Measurements from ENCODE around the gene VAV2. TPM values are rescaled to one million over a fixed set of nuclear protein-coding genes. Genes with fewer than 3 reads are reported as not detected.

VAV2 gene
- total RNA-seq, 1 donor from 2014 or later, result 61.9 TPM

DNA sequence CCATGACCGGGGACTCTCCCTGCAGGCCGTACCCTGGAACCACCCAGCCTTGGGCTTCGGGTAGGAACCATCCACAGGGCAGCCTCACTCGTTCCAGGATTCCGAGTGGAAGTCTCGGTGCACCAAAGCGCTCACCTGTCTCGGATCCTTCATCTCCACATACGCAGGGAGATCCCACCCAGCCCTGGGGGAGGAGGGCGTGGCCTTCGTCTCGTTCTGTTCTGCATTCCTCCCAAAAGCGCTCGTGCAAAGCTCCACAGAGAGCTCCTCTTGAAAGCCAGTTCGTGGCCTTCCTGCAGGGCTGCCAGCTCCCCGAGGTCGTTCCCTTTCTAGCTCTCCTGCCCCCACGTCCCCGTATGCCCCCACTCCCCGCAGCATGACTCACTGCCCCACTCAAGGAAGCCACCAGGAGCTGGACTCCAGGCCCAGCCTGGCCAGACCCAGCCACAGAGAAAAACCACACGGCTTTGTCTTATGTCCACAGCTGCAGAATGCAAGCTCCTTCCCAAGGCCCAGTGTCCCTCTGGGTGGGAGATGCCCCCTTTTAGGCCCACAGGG, 189.0 kb downstream of the VAV2 start:
- H3K27ac Mint-ChIP-seq, result no peak overlapping the region

DNA sequence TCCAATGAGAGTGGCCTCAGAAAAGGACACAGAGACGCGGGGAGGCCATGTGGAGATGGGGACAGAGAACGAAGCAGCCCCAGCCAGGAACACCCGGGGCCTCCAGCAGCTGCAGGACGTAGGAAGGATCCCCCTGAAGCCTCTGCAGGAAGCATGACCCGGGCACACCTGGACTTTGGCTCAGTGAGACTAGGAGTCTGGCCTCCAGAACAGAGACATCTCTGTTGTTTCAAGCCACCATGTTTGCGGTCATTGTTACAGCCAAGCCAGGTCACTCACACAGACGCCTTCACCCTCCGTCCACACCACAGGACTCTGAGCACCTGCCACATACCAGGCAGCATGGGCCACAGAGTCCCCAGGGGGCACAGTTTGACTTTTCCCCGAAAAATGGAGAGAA, 190.4 kb downstream of the VAV2 start:
- Mint-ChIP-seq H3K27ac (no peak overlapping the region), H3K36me3 (no peaks in the 10 kb centered on the region), H3K9me3 (no peaks in the 10 kb centered on the region), H3K27me3 (ENCODE audit: low read depth) (no peaks in the 10 kb centered on the region), H3K4me3 (no peak overlapping the region), H3K4me1 (peaks cover 4% of the 10 kb centered on the region)
- TF ChIP-seq, protein P1, sequence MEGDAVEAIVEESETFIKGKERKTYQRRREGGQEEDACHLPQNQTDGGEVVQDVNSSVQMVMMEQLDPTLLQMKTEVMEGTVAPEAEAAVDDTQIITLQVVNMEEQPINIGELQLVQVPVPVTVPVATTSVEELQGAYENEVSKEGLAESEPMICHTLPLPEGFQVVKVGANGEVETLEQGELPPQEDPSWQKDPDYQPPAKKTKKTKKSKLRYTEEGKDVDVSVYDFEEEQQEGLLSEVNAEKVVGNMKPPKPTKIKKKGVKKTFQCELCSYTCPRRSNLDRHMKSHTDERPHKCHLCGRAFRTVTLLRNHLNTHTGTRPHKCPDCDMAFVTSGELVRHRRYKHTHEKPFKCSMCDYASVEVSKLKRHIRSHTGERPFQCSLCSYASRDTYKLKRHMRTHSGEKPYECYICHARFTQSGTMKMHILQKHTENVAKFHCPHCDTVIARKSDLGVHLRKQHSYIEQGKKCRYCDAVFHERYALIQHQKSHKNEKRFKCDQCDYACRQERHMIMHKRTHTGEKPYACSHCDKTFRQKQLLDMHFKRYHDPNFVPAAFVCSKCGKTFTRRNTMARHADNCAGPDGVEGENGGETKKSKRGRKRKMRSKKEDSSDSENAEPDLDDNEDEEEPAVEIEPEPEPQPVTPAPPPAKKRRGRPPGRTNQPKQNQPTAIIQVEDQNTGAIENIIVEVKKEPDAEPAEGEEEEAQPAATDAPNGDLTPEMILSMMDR (IDR thresholded peaks at IDR 0.05; ENCODE audit: unreplicated experiment), result no peak
- no peak for DNase-seq (ENCODE audit: low spot score in 2 of 2, unreplicated experiment in 2 of 2)

More for the DNA sequence above, 189.0 kb downstream of the VAV2 start:
- no peaks in the 10 kb centered on the region for H3K27me3 Mint-ChIP-seq (ENCODE audit: low read depth)
- peaks cover 4% of the 10 kb centered on the region for H3K4me1 Mint-ChIP-seq
- H3K9me3 Mint-ChIP-seq, result no peaks in the 10 kb centered on the region
- H3K4me3 Mint-ChIP-seq, result no peak overlapping the region
- no peak for DNase-seq (ENCODE audit: low spot score in 2 of 2, unreplicated experiment in 2 of 2)
- TF ChIP-seq, protein P1 (IDR thresholded peaks at IDR 0.05; ENCODE audit: unreplicated experiment), result no peak
- no peaks in the 10 kb centered on the region for H3K36me3 Mint-ChIP-seq

DNA sequence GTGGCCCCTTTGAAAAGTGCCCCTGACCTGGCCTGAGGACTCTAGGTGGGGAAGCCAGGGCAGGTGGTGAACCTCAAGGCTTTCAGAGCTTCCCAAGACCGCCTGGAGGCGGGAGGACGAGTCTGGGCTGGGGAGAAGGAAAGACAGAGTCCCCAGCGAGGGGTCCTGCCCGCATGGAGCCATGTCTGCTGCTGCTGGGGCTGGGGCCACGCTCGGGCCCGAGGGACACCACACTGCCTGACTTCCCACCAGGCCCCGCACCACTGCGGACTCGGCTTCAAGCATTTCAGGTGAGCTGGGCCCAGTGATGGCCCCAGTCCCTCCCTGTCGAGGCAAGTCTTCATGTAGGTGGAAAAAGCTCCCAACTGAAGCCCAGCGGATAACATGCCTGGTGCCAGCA, 191.9 kb downstream of the VAV2 start:
- H3K36me3 Mint-ChIP-seq, result no peaks in the 10 kb centered on the region
- no peak overlapping the region for H3K27ac Mint-ChIP-seq
- no peak for DNase-seq (ENCODE audit: low spot score in 2 of 2, unreplicated experiment in 2 of 2)
- H3K4me1 Mint-ChIP-seq, result peaks cover 4% of the 10 kb centered on the region
- H3K9me3 Mint-ChIP-seq, result no peaks in the 10 kb centered on the region
- TF ChIP-seq, protein P1 (IDR thresholded peaks at IDR 0.05; ENCODE audit: unreplicated experiment), result no peak
- H3K4me3 Mint-ChIP-seq, result no peak overlapping the region
- H3K27me3 Mint-ChIP-seq (ENCODE audit: low read depth), result no peaks in the 10 kb centered on the region

DNA sequence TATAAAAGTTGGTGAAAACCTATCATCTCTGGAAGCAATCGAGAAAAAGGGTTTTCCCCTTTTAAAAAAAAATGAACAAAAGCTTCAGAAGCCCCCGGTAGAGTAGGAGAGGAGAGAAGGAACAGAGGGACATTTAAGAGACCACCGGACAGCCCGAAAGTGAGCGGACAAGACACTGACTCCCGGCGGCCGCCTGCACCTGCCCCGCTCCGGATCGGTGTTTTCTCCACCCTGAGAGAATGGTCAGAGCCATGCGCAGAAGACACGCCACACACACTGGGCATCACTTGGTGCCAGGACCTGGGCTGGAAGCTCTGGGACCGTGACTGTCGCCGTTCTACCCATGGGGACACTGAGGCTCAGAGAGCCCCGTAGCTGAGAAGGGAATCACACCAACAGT, 192.4 kb downstream of the VAV2 start:
- peaks cover 4% of the 10 kb centered on the region for H3K4me1 Mint-ChIP-seq
- TF ChIP-seq, protein P1 (IDR thresholded peaks at IDR 0.05; ENCODE audit: unreplicated experiment), result no peak
- no peak overlapping the region for H3K4me3 Mint-ChIP-seq
- no peaks in the 10 kb centered on the region for H3K9me3 Mint-ChIP-seq
- H3K27ac Mint-ChIP-seq, result no peak overlapping the region
- H3K27me3 Mint-ChIP-seq (ENCODE audit: low read depth), result no peaks in the 10 kb centered on the region
- H3K36me3 Mint-ChIP-seq, result no peaks in the 10 kb centered on the region
- DNase-seq (ENCODE audit: low spot score in 2 of 2, unreplicated experiment in 2 of 2), result no peak

DNA sequence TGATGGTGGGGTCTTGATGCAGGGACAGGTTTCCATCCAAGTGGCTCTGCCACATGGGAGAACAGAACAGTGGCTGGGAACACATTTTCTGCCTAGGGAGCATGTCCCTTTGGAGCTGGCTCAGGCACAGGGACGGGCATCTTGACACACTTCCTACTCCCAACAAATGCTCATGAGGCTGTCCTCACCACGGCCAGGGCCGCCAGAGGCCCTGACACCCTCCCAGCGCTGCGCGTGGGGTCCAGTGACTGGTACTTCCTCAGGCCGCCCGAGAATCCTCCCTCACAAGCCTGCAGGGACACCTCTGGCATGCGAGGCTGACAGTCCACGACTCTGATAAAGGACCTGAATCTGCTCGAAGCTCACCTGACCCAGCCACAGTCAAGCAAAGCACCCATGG, 193.0 kb downstream of the VAV2 start:
- DNase-seq (ENCODE audit: low spot score in 2 of 2, unreplicated experiment in 2 of 2), result no peak
- Mint-ChIP-seq H3K27ac (no peak overlapping the region), H3K4me1 (peaks cover 4% of the 10 kb centered on the region), H3K9me3 (no peaks in the 10 kb centered on the region), H3K27me3 (ENCODE audit: low read depth) (no peaks in the 10 kb centered on the region), H3K4me3 (no peak overlapping the region), H3K36me3 (no peaks in the 10 kb centered on the region)
- TF ChIP-seq, protein P1 (IDR thresholded peaks at IDR 0.05; ENCODE audit: unreplicated experiment), result no peak

DNA sequence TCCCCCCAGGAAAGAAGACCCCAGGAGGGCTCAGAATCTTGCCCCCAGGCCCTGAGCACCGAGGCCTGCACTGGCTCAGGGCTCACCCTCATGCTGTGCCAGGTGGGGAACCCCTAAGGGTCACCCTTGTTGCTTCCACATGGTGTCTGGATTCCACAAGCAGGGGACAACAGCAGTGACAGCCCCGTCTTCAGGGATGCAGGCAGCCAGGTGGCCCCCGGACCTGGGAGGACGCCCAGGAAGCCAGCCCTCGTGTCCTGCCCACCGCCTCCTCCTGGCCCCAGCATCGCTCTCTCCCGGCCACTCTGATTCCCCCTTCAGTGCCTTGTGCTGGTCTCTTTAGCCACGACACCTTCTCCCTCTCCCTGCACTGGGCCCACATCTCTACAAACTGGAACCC, 194.0 kb downstream of the VAV2 start:
- Mint-ChIP-seq H3K36me3 (no peaks in the 10 kb centered on the region), H3K4me3 (no peak overlapping the region), H3K9me3 (no peaks in the 10 kb centered on the region), H3K27ac (no peak overlapping the region), H3K4me1 (peaks cover 5% of the 10 kb centered on the region), H3K27me3 (ENCODE audit: low read depth) (no peaks in the 10 kb centered on the region)
- TF ChIP-seq, protein P1 (IDR thresholded peaks at IDR 0.05; ENCODE audit: unreplicated experiment), result no peak
- no peak for DNase-seq (ENCODE audit: low spot score in 2 of 2, unreplicated experiment in 2 of 2)

Data from mesothelial cell of epicardium (in vitro differentiated cells).